Stimulated activated CD8-positive, alpha-beta memory T cell treated with anti-CD3 and anti-CD28 coated beads, Interleukin-2, amount 100 ng/mL, for 1 hour (primary cell): ENCODE results near the gene HOXD8.

ENCODE experiments used
- DNase-seq, 2 donors: peaks; one replicate each; pipeline ENCODE4 v3.0.0-alpha.2; 2020; ENCODE audit warnings: low read depth in 2 of 2

Gene HOXD8

DNA sequence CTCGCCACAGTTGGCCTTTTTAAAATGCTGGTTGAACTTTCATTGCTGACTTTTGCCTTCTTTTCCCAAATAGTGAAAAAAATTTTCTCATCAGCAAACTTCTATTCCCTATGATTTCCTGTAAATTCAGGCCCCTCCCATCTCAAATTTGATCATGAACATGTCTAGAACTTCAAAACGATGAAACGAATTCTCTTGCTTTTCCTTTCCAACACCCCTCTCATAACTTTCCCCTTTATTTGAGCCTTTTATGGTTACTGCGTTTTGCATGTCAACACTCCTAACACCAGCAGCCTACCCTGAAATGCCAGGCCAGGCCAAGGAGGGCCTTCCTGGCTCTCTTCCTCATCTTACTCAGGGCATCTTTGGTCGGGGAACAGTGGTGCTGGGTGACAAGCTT lies 38.6 kb upstream of the HOXD8 start:
- DNase-seq = no peak

DNA sequence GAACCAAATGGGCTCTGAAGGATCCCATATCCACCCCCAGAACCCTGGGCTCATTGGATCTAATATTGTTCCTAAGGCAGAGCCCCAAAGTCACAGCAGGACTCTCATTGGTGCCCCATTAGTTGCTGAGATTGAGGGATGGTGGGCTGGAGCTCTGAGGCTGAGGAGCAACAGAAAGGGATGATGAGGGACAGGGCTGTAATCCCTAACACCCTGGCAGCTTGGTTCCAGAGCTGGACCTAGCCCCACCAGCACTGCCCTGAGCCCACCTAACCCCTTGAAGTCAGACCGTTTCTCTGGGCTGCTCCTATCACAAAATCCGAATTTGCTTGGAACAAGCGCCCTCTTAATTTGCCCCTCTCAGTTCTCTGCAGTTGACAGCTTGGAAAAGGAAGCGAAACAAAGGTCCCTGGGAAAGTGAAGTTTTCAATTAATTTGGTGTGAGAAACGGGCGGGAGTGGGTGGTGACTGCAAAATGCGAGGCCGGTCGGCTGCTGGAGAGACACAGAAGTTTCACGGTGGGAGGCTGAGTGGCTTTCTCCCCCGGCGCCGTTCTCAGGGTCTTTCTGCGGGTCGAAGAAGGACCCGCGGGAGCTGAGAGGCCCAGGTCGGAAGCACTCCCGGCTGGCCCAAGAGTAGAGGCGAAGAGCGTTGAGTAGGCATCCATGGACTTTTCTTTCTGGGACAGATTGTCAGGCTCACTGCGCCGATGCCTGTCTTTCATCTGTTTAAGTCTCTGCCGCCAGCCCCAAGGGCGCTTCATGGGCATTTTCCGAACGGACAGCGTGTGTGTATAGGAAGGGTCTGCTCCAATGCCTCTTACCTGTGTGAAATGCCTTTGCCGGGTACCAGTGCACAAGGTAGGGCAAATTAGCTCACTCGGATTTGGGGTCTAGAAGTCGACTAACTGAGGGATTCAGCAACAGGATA lies 37.9 kb upstream of the HOXD8 start:
- no peak for DNase-seq

DNA sequence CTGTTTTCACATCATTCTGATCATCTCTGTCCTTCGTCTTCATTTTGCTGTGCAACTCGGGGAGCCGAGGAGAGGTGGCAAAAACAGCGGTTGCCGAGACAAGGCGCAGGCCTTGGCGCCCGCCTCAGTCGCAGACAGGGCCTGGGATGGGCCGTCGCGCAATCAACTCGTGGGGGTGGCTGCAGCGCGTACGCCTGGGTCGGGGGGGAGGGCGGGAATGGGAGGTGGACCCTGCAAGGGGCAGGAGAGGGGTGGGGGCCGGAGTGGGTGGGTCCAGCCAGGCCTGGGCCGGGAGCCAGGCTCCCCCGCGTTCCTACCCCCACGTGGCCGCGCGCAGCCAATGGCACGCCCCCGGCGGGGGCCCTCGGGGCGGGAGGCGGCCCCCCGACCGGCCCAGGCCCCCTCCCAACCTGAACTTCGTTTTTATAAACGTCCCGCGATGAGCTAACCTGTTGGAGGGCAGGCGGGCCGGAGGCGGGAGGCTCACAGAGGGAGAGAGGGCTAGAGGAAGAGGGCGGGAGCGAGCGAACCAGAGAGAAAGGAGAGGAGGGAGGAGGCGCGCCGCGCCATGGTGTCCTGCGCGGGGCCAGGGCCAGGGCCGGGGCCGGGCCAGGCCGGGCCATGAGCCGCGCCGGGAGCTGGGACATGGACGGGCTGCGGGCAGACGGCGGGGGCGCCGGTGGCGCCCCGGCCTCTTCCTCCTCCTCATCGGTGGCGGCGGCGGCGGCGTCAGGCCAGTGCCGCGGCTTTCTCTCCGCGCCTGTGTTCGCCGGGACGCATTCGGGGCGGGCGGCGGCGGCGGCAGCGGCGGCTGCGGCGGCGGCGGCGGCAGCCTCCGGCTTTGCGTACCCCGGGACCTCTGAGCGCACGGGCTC lies 37.0 kb upstream of the HOXD8 start, which contains the start of gene HOXD13:
HOXD13 (plus strand) TSS at position 452 of the 875 bp plus-strand sequence; CDS start at position 622, 170 bp downstream.
- no peak for DNase-seq

- no peak for DNase-seq
Observed at GRCh38 chr2:176093145-176093897, 36.2 kb upstream of the HOXD8 start.

- no peak for DNase-seq
Observed at GRCh38 chr2:176093898-176094249, 35.6 kb upstream of the HOXD8 start.

DNA sequence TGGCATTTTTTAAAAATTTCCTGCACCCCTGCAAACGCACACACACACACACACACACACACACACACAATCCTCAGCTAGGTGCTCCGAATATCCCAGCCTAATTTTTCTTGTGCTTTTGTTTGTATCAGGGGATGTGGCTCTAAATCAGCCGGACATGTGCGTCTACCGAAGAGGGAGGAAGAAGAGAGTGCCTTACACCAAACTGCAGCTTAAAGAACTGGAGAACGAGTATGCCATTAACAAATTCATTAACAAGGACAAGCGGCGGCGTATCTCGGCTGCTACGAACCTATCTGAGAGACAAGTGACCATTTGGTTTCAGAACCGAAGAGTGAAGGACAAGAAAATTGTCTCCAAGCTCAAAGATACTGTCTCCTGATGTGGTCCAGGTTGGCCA lies 35.2 kb upstream of the HOXD8 start:
- DNase-seq = no peak

DNA sequence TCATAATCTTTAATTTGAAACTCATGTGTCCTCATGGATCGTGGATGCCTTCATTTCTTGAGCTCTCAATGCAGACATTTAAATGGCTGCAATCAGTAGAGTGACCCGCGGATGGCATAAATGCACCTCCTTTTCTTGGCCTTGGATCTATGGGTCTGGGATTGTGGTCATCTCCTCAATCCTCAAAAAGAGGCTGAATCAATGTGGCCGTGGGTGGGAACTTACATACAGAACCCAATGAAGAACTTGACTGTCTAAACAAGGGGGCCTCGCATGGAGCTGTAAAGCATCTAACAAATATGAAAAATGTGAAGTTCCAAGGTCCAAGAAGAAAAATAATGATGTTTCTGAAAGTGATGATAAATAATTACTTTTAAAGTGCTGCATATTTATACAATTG lies 34.1 kb upstream of the HOXD8 start:
- no peak for DNase-seq

DNA sequence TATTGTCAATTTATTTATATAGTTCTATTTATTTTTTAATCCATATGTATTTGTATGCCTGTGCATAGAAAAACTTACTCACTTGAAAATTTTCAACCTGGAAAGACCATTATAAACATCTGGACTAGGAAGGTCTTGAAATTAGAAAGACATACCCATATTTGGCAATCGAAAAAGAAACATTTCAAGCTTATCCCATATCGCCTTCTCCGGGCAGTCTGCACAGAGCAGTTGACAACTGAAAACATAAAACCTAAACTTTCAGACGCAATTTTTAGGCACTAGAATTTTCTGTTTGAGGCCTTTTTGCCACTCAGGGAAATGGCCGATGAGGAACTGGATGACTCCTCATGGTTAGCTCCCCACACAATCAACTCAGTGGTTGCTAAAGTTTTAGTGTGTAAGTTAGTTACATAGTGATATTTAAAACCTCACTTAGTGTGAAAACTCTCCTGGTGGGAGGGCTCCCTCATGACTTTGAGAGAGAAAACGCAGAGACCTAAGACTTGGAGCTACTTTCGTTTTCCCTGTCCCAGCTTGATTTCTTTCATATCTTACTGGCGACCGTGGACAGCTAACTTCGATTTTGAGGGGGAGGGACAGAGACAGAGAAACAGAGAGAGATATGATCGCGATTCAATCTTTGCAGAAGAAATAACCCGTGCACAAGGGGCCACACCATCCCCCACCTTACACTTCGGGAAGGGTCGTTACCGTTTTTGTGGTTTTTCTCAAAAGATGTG lies 33.1 kb upstream of the HOXD8 start:
- DNase-seq = no peak

- peak in 1 of 2 donors; percentile 34 for DNase-seq
Observed at GRCh38 chr2:176096986-176097819, 32.3 kb upstream of the HOXD8 start.

- no peak for DNase-seq
Observed at GRCh38 chr2:176097820-176098365, 31.6 kb upstream of the HOXD8 start.

GRCh38 chr2:176098366-176099158 lies 30.9 kb upstream of the HOXD8 start:
- no peak for DNase-seq

DNA sequence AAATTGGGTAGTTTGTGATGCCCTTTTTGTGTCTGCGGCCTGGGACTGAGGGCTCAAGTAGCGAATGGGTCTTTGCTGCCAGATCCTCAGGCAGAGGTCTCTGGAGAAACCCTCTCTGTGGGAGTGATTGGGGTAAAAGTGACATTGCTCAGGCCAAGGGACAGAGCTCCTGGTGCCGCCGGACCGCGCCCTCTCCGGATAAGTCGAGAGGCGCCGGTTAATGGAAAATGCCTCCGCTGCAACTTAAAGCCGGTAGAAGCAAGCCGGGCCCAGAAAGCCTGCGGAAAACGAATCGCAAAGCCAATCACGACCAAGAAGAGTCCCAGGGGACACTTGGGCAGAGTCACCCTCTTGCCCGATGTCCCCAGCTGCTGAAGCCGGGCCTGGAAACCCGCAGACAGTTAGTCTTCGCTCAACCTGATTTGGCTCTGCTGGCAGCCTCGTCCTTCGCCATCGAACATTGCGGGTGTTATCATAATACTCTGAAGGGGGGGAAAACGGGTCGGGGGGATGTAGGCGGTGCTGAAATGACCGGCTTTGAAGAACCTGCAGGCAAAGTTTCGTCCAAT lies 30.3 kb upstream of the HOXD8 start:
- DNase-seq = no peak

- no peak for DNase-seq
Observed at GRCh38 chr2:176099728-176100546, 29.6 kb upstream of the HOXD8 start, which contains the start of gene HOXD12. Gene HOXD12 (plus strand): TSS chr2:176099795. CDS start chr2:176099802, 7 bp downstream.

DNA sequence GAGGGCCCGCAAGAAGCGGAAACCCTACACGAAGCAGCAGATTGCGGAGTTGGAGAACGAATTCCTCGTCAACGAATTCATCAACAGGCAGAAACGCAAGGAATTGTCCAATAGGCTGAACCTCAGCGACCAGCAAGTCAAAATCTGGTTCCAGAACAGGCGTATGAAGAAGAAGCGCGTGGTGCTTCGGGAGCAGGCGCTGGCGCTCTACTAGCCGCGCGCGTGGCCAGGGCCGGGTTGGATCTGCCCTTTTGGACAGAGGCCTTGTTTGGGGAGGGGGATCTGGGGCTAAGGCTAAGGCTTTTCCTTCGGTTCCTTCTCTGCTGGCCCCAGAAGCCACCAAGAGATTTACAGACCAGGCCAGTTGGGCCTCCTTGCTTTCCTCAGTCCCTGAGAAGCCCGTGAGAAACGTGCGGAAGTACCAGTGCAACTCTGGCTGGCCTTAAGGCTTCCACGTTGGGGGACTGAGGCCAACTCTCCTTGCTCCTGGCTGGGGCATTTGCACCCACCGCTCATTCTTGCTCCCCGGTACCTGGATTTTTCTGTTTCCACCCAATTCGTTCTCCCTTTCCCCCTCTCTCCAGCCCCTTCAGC lies 28.9 kb upstream of the HOXD8 start:
- no peak for DNase-seq

- no peak for DNase-seq
Observed at GRCh38 chr2:176101216-176101830, 28.2 kb upstream of the HOXD8 start.

DNA sequence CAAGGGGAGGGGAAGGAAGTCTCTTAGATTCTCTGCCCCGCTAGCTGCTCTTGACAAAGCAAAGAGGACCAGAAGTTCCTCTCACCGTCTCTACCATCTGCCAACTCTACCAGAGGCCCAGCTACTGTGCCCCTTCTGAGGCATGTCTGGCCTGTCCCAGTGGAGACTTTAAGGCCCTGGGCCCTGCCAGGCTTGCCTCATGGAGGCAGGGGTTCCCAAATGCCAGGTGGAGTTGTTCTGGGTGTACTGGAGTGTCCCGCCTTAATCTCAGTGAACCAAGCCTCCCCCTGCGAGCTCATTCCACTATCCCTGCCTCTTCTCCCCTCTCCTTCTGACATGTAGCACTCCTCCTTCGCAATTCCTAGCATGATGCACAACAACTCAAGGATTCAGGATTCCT lies 27.7 kb upstream of the HOXD8 start:
- DNase-seq = no peak

DNA sequence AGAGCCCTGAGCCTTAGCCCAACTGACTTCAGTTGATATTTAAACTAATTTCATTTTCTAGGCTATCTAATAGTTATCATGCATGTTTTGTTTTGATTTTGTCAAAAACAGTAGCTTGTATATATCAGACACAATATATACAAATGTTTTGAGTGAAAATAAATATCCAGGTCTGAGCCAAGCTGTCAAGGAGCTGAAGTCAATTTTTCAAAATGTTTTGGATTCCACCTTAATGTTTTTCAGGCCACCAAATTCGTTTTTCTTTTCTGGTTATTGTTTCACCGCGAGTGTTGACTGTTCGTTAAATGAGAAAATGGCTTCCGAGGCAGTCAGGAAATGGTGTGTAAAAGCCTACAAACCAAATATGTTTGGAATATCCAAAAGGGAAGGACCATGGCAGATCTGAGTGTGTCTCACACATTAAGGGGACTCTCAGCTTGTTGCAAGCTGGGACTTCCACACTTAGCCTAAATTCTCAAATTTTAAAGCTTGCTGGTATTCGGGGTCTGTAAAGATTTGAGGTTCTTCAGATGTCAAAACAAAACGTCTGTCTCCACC lies 27.1 kb upstream of the HOXD8 start:
- DNase-seq = no peak
